ENCODE measurements around the gene RSPH1.

Gene RSPH1

GRCh38 chr21:42423197-42423675, 72.8 kb downstream of the RSPH1 start:
- TF ChIP-seq ZFP30 (CRISPR knock-in tag; IDR thresholded peaks at IDR 0.05) (no peak), BACH2 (CRISPR knock-in tag; IDR thresholded peaks at IDR 0.05; ENCODE audit: borderline replicate concordance) (no peak), ISL1 (CRISPR knock-in tag; IDR thresholded peaks at IDR 0.05) (no peak), CREB5 (CRISPR knock-in tag; IDR thresholded peaks at IDR 0.05; ENCODE audit: low read depth) (no peak), CSDC2 (CRISPR knock-in tag; IDR thresholded peaks at IDR 0.05) (no peak), ESRRG (CRISPR knock-in tag; IDR thresholded peaks at IDR 0.05) (no peak), SNAI2 (CRISPR knock-in tag; IDR thresholded peaks at IDR 0.05) (no peak), ARNTL (CRISPR knock-in tag; IDR thresholded peaks at IDR 0.05; ENCODE audit: borderline replicate concordance, low read depth) (no peak), ZNF8 (CRISPR knock-in tag; IDR thresholded peaks at IDR 0.05) (no peak)
- ATAC-seq, result no peak
